ENCODE data around the gene NID1.

NID1 gene

GRCh38 chr1:236024641-236025040 is 40.2 kb downstream of the NID1 start:
- H3K4me3 ChIP-seq (replicated peaks; ENCODE audit: insufficient read depth, low read length) = no peak overlapping the region
- no peaks in the 10 kb centered on the region for H3K27me3 ChIP-seq (ENCODE audit: insufficient read depth, poor library complexity, severe bottlenecking)
- peak in 1 of 2 experiments; percentile 74 for DNase-seq (ENCODE audit: low read depth in 1 of 2, low spot score in 1 of 2)
- no peak overlapping the region for H3K27ac ChIP-seq (replicated peaks)
- TF ChIP-seq REST (IDR thresholded peaks at IDR 0.05; ENCODE audit: insufficient replicate concordance, low read depth) (no peak), SPI1 (IDR thresholded peaks at IDR 0.05; ENCODE audit: borderline replicate concordance, low read depth) (no peak), CTCF (IDR thresholded peaks at IDR 0.05; ENCODE audit: insufficient read depth, low read length) (no peak), POLR2AphosphoS5 (IDR thresholded peaks at IDR 0.05; ENCODE audit: low read depth) (no peak), GABPA (IDR thresholded peaks at IDR 0.05; ENCODE audit: low read depth) (no peak)

- H3K4me3 ChIP-seq (replicated peaks; ENCODE audit: insufficient read depth, low read length) = no peak overlapping the region
- no peaks in the 10 kb centered on the region for H3K27me3 ChIP-seq (ENCODE audit: insufficient read depth, poor library complexity, severe bottlenecking)
- no peak for DNase-seq (ENCODE audit: low read depth in 1 of 2, low spot score in 1 of 2)
- TF ChIP-seq REST (IDR thresholded peaks at IDR 0.05; ENCODE audit: insufficient replicate concordance, low read depth) (no peak), CTCF (IDR thresholded peaks at IDR 0.05; ENCODE audit: insufficient read depth, low read length) (no peak), POLR2AphosphoS5 (IDR thresholded peaks at IDR 0.05; ENCODE audit: low read depth) (no peak), GABPA (IDR thresholded peaks at IDR 0.05; ENCODE audit: low read depth) (no peak), SPI1 (IDR thresholded peaks at IDR 0.05; ENCODE audit: borderline replicate concordance, low read depth) (no peak)
- no peak overlapping the region for H3K27ac ChIP-seq (replicated peaks)
Measured at GRCh38 chr1:236023926-236024565, 40.8 kb downstream of the NID1 start.

- DNase-seq (ENCODE audit: low read depth in 1 of 2, low spot score in 1 of 2) = no peak
- TF ChIP-seq GABPA (IDR thresholded peaks at IDR 0.05; ENCODE audit: low read depth) = no peak
- no peak for TF ChIP-seq SPI1 (IDR thresholded peaks at IDR 0.05; ENCODE audit: borderline replicate concordance, low read depth)
- TF ChIP-seq REST (IDR thresholded peaks at IDR 0.05; ENCODE audit: insufficient replicate concordance, low read depth) = no peak
- TF ChIP-seq CTCF (IDR thresholded peaks at IDR 0.05; ENCODE audit: insufficient read depth, low read length) = no peak
- no peak for TF ChIP-seq POLR2AphosphoS5 (IDR thresholded peaks at IDR 0.05; ENCODE audit: low read depth)
- Histone ChIP-seq H3K27ac (replicated peaks) (no peak overlapping the region), H3K4me3 (replicated peaks; ENCODE audit: insufficient read depth, low read length) (no peak overlapping the region), H3K27me3 (ENCODE audit: insufficient read depth, poor library complexity, severe bottlenecking) (no peaks in the 10 kb centered on the region)
Measured at GRCh38 chr1:236021424-236022135, 43.3 kb downstream of the NID1 start.

All from HL-60 (cell line).